WTC11 (cell line): ENCODE data around the gene UBR4. TPM values are rescaled to one million over a fixed set of nuclear protein-coding genes. Genes with fewer than 3 reads are reported as not detected.

Source experiments
- ATAC-seq: fragments of 200-7000 bp; cut with Tn5 transposase; 2 replicates; pipeline ENCODE4 v1.10.0; 2021; ENCODE audit warnings: mild to moderate bottlenecking, moderate library complexity
- CTCF ChIA-PET: fragments of 300-600 bp; sonication (Branson Sonifier 250); formaldehyde crosslinking; loops from one replicate; lab custom pipeline; 2021; ENCODE audit warnings: antibody characterized with exemption; lab: Charles Lee
- POLR2A ChIA-PET: fragments of 350-600 bp; sonication (Branson Sonifier 250); formaldehyde crosslinking; loops from one replicate; lab custom pipeline; 2021; ENCODE audit warnings: antibody characterized with exemption; lab: Charles Lee
- DNase-seq: peaks from one replicate; pipeline ENCODE4 v3.0.0; 2021; ENCODE audit warnings: low spot score
- H3K27ac Mint-ChIP-seq: 2 replicates; pipeline ENCODE4 v1.8.0; 2021; ENCODE audit warnings: mixed read lengths
- H3K27me3 Mint-ChIP-seq: 2 replicates; pipeline ENCODE4 v1.8.0; 2021; ENCODE audit warnings: low read depth, mild to moderate bottlenecking, moderate library complexity, mixed read lengths
- H3K36me3 Mint-ChIP-seq: 2 replicates; pipeline ENCODE4 v1.8.0; 2021; ENCODE audit warnings: mixed read lengths
- H3K4me1 Mint-ChIP-seq: 2 replicates; pipeline ENCODE4 v1.8.0; 2022; ENCODE audit warnings: mixed read lengths
- H3K4me3 Mint-ChIP-seq: 2 replicates; pipeline ENCODE4 v1.8.0; 2021; ENCODE audit warnings: mild to moderate bottlenecking, moderate library complexity, mixed read lengths
- H3K9me3 Mint-ChIP-seq: 2 replicates; pipeline ENCODE4 v1.8.0; 2021; ENCODE audit warnings: mixed read lengths
- ATF2 ChIP-seq: sonication (generic); formaldehyde crosslinking; IDR thresholded peaks from 2 replicates; pipeline ENCODE4 v1.8.1; 2022; ENCODE audit warnings: low read depth, missing genetic modification reagents, borderline replicate concordance
- ATF3 ChIP-seq: sonication (generic); formaldehyde crosslinking; conservative IDR thresholded peaks from 2 replicates; pipeline ENCODE4 v1.8.1; 2022; ENCODE audit warnings: mild to moderate bottlenecking, missing genetic modification reagents
- ELF4 ChIP-seq: sonication (generic); formaldehyde crosslinking; IDR thresholded peaks from 2 replicates; pipeline ENCODE4 v1.8.1; 2022; ENCODE audit warnings: low read depth, mild to moderate bottlenecking, moderate library complexity, missing genetic modification reagents
- GABPB1 ChIP-seq: sonication (generic); formaldehyde crosslinking; IDR thresholded peaks from 2 replicates; pipeline ENCODE4 v1.8.1; 2023; ENCODE audit warnings: mild to moderate bottlenecking, missing genetic modification reagents
- GRHL2 ChIP-seq: fragments of 250-450 bp; sonication (Bioruptor Pico); IDR thresholded peaks from 2 replicates; pipeline ENCODE4 v1.8.0; 2022; ENCODE audit warnings: mild to moderate bottlenecking, moderate library complexity; ENCODE audit not compliant: insufficient replicate concordance, severe bottlenecking
- KAT7 ChIP-seq: sonication (generic); formaldehyde crosslinking; IDR thresholded peaks from 2 replicates; pipeline ENCODE4 v1.8.1; 2023; ENCODE audit warnings: missing genetic modification reagents, mild to moderate bottlenecking, borderline replicate concordance
- NFATC4 ChIP-seq: fragments of 250-450 bp; sonication (Bioruptor Pico); IDR thresholded peaks from 2 replicates; pipeline ENCODE4 v1.9.0; 2021; ENCODE audit warnings: mild to moderate bottlenecking
- NR3C1 ChIP-seq: sonication (generic); formaldehyde crosslinking; conservative IDR thresholded peaks from 2 replicates; pipeline ENCODE4 v1.8.1; 2023; ENCODE audit warnings: low read depth, mild to moderate bottlenecking, missing genetic modification reagents
- ZNF219 ChIP-seq: sonication (generic); formaldehyde crosslinking; IDR thresholded peaks from 2 replicates; pipeline ENCODE4 v1.8.0; 2023; ENCODE audit warnings: missing genetic modification reagents, mild to moderate bottlenecking, borderline replicate concordance
- ZNF281 ChIP-seq: sonication (generic); formaldehyde crosslinking; IDR thresholded peaks from 2 replicates; pipeline ENCODE4 v1.8.0; 2023; ENCODE audit warnings: mild to moderate bottlenecking, missing genetic modification reagents
- ZNF396 ChIP-seq: fragments of 250-450 bp; sonication (Bioruptor Pico); IDR thresholded peaks from 2 replicates; pipeline ENCODE4 v1.8.0; 2021; ENCODE audit warnings: mild to moderate bottlenecking, moderate library complexity, borderline replicate concordance
- total RNA-seq: library from RNA; stranded (reverse); gene quantifications from 3 replicates; pipeline ENCODE4 v1.2.3, GENCODE V29; 2021

Gene UBR4
- total RNA-seq, 1 experiment from 2014 or later: 179 TPM

GRCh38 chr1:19229828-19230325, 19.8 kb upstream of the UBR4 start:
- Mint-ChIP-seq H3K4me1 (no peaks in the 10 kb centered on the region), H3K36me3 (peaks cover 81% of the 10 kb centered on the region), H3K27me3 (no peaks in the 10 kb centered on the region), H3K4me3 (no peak overlapping the region), H3K27ac (no peak overlapping the region), H3K9me3 (no peaks in the 10 kb centered on the region)
- CTCF ChIA-PET: no interaction called here
- no peak for DNase-seq
- POLR2A ChIA-PET: no interaction called here
- TF ChIP-seq ZNF396 (CRISPR knock-in tag) (no peak), ELF4 (CRISPR knock-in tag) (no peak)
- no peak for ATAC-seq

GRCh38 chr1:19229229-19229628, 19.2 kb upstream of the UBR4 start:
- no peak for TF ChIP-seq ZNF281 (CRISPR knock-in tag)
- no peak for TF ChIP-seq ATF2 (CRISPR knock-in tag)
- no peak for TF ChIP-seq ZNF219 (CRISPR knock-in tag)
- TF ChIP-seq ATF3 (CRISPR knock-in tag): no peak
- no peak for TF ChIP-seq GRHL2
- TF ChIP-seq NFATC4 (CRISPR knock-in tag): no peak
- ATAC-seq (no peak), DNase-seq (no peak)
- no peaks in the 10 kb centered on the region for H3K9me3 Mint-ChIP-seq
- peaks cover 84% of the 10 kb centered on the region for H3K36me3 Mint-ChIP-seq
- H3K27ac Mint-ChIP-seq: no peak overlapping the region
- no peaks in the 10 kb centered on the region for H3K4me1 Mint-ChIP-seq
- H3K27me3 Mint-ChIP-seq: no peaks in the 10 kb centered on the region
- H3K4me3 Mint-ChIP-seq: no peak overlapping the region
- ChIA-PET POLR2A (no interaction called here), CTCF (no interaction called here)

DNA sequence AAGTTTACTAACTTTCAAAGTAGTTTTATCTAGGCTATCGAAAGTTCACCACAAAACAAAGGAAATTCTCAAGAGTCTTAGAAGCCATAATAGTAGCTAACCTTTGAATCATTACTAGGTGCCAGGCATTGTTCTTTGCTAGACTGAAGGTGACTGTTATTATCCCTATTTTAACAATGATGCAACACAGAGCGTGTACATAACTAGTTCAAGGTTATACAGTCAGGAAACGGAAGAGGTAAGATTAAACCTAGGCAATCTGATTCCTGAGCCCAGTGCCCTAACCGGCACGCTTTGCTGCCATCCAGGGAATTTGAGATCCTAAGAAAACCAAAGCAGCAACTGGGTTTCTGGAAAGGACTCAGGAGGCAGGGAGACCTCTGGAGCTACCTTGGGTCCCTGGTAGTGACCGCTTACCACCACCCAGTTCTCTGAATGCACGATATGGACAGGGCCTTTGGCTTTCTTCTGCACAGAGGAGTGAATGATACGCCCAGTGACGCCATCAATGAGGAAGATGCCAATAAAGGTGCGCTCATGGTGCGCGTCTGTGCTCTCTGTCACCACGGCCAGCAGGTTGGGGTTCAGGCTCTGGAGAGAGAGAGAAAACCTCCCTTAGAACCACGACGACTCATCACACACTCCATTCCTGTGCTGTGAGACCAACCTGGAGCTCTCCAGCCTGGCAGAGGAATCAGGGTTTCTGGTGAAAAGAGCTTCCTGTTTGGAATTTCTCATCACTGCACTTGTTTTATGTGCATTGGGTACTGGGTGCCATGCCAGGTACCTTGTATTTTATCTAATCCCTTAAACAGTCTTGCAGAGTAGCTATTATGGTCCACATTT, 13.1 kb upstream of the UBR4 start:
- ChIA-PET POLR2A (no interaction called here), CTCF (no interaction called here)
- Mint-ChIP-seq H3K36me3 (peaks cover 89% of the 10 kb centered on the region), H3K4me3 (no peak overlapping the region), H3K9me3 (no peaks in the 10 kb centered on the region), H3K27ac (no peak overlapping the region), H3K4me1 (no peaks in the 10 kb centered on the region), H3K27me3 (no peaks in the 10 kb centered on the region)
- no peak for DNase-seq
- ATAC-seq: no peak
- TF ChIP-seq GABPB1 (peak; percentile 91), NR3C1 (CRISPR knock-in tag) (no peak)

DNA sequence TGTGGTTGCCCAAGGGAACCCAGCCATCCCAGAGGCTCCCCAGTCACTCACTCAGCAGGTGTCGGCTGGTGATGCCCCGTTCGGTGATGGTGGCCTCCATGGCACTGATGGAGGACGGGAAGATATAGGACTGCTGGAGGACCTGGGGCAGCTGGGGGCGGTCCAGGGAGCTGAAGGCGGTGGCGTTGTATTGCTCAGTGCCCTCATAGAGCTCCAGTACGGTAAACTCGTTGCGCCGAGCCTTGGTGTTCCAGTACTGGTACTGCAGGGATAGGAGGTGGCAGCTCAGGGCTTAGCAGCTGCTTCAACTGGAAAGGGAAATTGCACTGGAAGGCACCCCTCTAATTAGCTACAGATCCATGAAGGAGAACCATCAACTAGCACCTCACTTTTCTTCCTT, 12.5 kb upstream of the UBR4 start:
- POLR2A ChIA-PET: no interaction called here
- no peaks in the 10 kb centered on the region for H3K27me3 Mint-ChIP-seq
- H3K36me3 Mint-ChIP-seq: peaks cover 88% of the 10 kb centered on the region
- H3K9me3 Mint-ChIP-seq: no peaks in the 10 kb centered on the region
- CTCF ChIA-PET: no interaction called here
- H3K4me1 Mint-ChIP-seq: no peaks in the 10 kb centered on the region
- ATAC-seq: no peak
- no peak overlapping the region for H3K4me3 Mint-ChIP-seq
- H3K27ac Mint-ChIP-seq: no peak overlapping the region
- no peak for DNase-seq
- TF ChIP-seq KAT7 (CRISPR knock-in tag) (no peak), ZNF281 (CRISPR knock-in tag) (no peak)
- TF ChIP-seq, all 79 proteins: peak for 0
